ENCODE data around the gene DCAF11.

DCAF11 gene

GRCh38 chr14:24159777-24160498 is 45.4 kb downstream of the DCAF11 start:
- no peak overlapping the region for H3K4me3 ChIP-seq (replicated peaks in 1 of 2; ENCODE audit: low read depth in 2 of 2, low read length in 2 of 2)
- TF ChIP-seq, protein P1, sequence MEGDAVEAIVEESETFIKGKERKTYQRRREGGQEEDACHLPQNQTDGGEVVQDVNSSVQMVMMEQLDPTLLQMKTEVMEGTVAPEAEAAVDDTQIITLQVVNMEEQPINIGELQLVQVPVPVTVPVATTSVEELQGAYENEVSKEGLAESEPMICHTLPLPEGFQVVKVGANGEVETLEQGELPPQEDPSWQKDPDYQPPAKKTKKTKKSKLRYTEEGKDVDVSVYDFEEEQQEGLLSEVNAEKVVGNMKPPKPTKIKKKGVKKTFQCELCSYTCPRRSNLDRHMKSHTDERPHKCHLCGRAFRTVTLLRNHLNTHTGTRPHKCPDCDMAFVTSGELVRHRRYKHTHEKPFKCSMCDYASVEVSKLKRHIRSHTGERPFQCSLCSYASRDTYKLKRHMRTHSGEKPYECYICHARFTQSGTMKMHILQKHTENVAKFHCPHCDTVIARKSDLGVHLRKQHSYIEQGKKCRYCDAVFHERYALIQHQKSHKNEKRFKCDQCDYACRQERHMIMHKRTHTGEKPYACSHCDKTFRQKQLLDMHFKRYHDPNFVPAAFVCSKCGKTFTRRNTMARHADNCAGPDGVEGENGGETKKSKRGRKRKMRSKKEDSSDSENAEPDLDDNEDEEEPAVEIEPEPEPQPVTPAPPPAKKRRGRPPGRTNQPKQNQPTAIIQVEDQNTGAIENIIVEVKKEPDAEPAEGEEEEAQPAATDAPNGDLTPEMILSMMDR (IDR thresholded peaks at IDR 0.05; ENCODE audit: low read depth, low read length), result no peak
- DNase-seq (ENCODE audit: low read depth in 2 of 2), result no peak

- TF ChIP-seq, protein P1 (IDR thresholded peaks at IDR 0.05; ENCODE audit: low read depth, low read length), result no peak
- no peak overlapping the region for H3K4me3 ChIP-seq (replicated peaks in 1 of 2; ENCODE audit: low read depth in 2 of 2, low read length in 2 of 2)
- no peak for DNase-seq (ENCODE audit: low read depth in 2 of 2)
Measured at GRCh38 chr14:24160499-24160849, 45.9 kb downstream of the DCAF11 start.

- TF ChIP-seq, protein P1 (IDR thresholded peaks at IDR 0.05; ENCODE audit: low read depth, low read length), result peak; percentile 93
- peak; percentile 96 for DNase-seq (ENCODE audit: low read depth in 2 of 2)
- H3K4me3 ChIP-seq (replicated peaks in 1 of 2; ENCODE audit: low read depth in 2 of 2, low read length in 2 of 2), result peak within 1 kb of the TSS; percentile 58 to 67
Measured at GRCh38 chr14:24160850-24161804, 46.5 kb downstream of the DCAF11 start, which contains the start of gene IRF9. TSS of gene IRF9 (plus strand) at chr14:24161265. CDS start at chr14:24162145, 880 bp downstream.

DNA sequence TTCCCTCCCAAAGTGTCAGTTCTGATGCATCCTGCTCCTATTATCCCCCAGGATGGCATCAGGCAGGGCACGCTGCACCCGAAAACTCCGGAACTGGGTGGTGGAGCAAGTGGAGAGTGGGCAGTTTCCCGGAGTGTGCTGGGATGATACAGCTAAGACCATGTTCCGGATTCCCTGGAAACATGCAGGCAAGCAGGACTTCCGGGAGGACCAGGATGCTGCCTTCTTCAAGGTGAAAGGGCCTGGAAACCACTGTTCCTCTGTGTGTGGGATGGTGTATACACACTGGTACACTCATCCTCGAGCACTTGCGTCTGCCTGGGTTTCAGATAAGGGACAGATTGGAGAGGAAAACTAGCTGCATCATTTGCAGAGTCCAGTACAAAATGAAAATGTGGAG is 47.5 kb downstream of the DCAF11 start:
- TF ChIP-seq, protein P1 (IDR thresholded peaks at IDR 0.05; ENCODE audit: low read depth, low read length), result no peak
- H3K4me3 ChIP-seq (replicated peaks in 1 of 2; ENCODE audit: low read depth in 2 of 2, low read length in 2 of 2), result peak overlapping the region; percentile 58 to 67
- peak; percentile 33 to 46 for DNase-seq (ENCODE audit: low read depth in 2 of 2)

- no peak for DNase-seq (ENCODE audit: low read depth in 2 of 2)
- H3K4me3 ChIP-seq (replicated peaks in 1 of 2; ENCODE audit: low read depth in 2 of 2, low read length in 2 of 2), result no peak overlapping the region
- TF ChIP-seq, protein P1 (IDR thresholded peaks at IDR 0.05; ENCODE audit: low read depth, low read length), result no peak
Measured at GRCh38 chr14:24164518-24164991, 50.0 kb downstream of the DCAF11 start.

DNA sequence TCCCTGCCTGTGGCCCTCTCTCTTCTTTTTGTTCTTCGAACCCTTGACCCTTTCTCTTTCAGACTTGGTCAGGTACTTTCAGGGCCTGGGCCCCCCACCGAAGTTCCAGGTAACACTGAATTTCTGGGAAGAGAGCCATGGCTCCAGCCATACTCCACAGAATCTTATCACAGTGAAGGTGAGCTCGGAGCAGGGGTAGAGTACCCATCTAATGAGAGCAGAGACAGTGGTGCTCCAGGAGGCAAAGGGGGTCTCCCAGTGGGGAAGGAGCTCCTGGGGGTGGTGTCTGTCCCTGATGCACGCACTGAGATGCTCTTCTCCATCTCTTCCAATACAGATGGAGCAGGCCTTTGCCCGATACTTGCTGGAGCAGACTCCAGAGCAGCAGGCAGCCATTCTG is 51.2 kb downstream of the DCAF11 start:
- DNase-seq (ENCODE audit: low read depth in 2 of 2), result no peak
- H3K4me3 ChIP-seq (replicated peaks in 1 of 2; ENCODE audit: low read depth in 2 of 2, low read length in 2 of 2), result no peak overlapping the region
- TF ChIP-seq, protein P1 (IDR thresholded peaks at IDR 0.05; ENCODE audit: low read depth, low read length), result no peak

Data from cardiac fibroblast (primary cell).